SU-DHL-6 (cell line): ENCODE data around the gene MYBPH.

Source experiments
- CTCF ChIP-seq: fragments of 200-600 bp; sonication (generic); IDR thresholded peaks from one replicate; pipeline ENCODE4 v1.5.1; 2017; ENCODE audit warnings: antibody characterized with exemption, mild to moderate bottlenecking, low read length, moderate library complexity; ENCODE audit not compliant: insufficient read depth, poor library complexity, severe bottlenecking
- EZH2phosphoT487 ChIP-seq: fragments of 200-600 bp; sonication (generic), shearing (Covaris generic); conservative IDR thresholded peaks from 2 replicates; pipeline ENCODE4 v1.6.1; 2018; ENCODE audit warnings: mild to moderate bottlenecking, antibody characterized with exemption, low read length, moderate library complexity, mixed read lengths

DNA sequence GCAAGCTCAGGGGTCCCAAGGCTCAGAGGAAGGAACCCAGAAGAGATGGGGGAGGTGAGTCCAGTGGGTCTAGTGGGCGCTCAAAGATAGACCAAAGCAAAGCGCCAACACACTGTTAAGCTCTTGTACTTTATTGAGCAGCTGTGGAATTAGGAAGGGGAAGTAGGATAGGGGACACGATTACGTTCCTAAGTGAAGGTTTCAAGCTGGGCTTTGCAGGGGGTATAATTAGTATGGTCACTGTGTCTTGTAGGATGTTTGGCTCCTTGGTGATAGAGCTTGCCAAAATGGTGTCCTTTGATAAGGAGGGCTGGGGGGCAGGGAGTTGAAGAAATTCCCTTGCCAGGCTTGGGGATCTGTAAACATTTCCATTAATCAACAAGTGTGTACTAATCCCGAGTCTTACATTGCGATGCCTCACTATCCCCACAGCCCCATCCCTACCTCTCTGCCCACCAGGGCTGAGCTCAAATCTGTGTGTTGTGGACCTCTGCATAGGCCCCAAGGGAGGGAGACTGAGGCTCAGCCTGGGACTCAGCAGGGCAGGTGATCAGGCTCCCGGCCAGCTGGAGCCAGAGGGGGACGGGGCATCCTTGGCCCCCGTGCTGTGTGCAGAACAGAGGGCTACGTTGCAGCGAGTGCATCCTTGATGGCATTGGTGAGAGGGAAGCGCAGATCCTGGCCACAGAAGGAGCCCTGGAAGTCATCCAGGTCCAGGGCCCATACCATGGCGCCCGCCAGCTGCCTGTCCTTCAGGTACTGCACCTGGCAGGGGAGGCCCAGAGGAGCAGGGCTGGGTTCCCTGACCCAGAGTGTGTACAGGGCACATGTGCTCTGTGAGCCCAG lies 3.4 kb upstream of the MYBPH start:
- TF ChIP-seq CTCF (no peak), EZH2phosphoT487 (no peak)
